Loucy (cell line): Measurements from ENCODE around the gene RSRC1.

Experiments
- H2AFZ ChIP-seq: fragments of 200-600 bp; sonication (generic); 2 replicates; pipeline ENCODE4 v1.6.0; 2016; ENCODE audit warnings: antibody characterized with exemption, mild to moderate bottlenecking, low read length, moderate library complexity
- H3F3A ChIP-seq: fragments of 200-600 bp; 2 replicates; pipeline ENCODE4 v1.6.0; 2016; ENCODE audit warnings: antibody characterized with exemption, low read depth, mild to moderate bottlenecking
- H3K27me3 ChIP-seq: fragments of 200-600 bp; sonication (generic); 2 replicates; pipeline ENCODE4 v1.6.1; 2014; ENCODE audit warnings: low read length, mild to moderate bottlenecking; ENCODE audit not compliant: insufficient read depth, poor library complexity, severe bottlenecking
- H3K36me3 ChIP-seq: fragments of 200-600 bp; sonication (generic); 2 replicates; pipeline ENCODE4 v1.6.1; 2016; ENCODE audit warnings: low read length; ENCODE audit not compliant: insufficient read depth
- H3K4me1 ChIP-seq: fragments of 200-600 bp; sonication (generic); 2 replicates; pipeline ENCODE4 v1.5.1; 2014; ENCODE audit warnings: low read length, mild to moderate bottlenecking; ENCODE audit not compliant: insufficient read depth, poor library complexity, severe bottlenecking
- H3K4me2 ChIP-seq: fragments of 200-600 bp; sonication (generic); 2 replicates; pipeline ENCODE4 v1.6.0; 2014; ENCODE audit warnings: antibody characterized with exemption, low read length, low read depth, mild to moderate bottlenecking; ENCODE audit not compliant: poor library complexity, severe bottlenecking
- H3K4me3 ChIP-seq: fragments of 200-600 bp; sonication (generic); 2 replicates; pipeline ENCODE4 v1.5.1; 2014; ENCODE audit warnings: low read length, mild to moderate bottlenecking, mixed read lengths; ENCODE audit not compliant: poor library complexity, severe bottlenecking
- H3K79me2 ChIP-seq: fragments of 200-600 bp; sonication (generic); 2 replicates; pipeline ENCODE4 v1.6.1; 2014; ENCODE audit warnings: low read length; ENCODE audit not compliant: insufficient read depth
- H3K9ac ChIP-seq: fragments of 200-600 bp; sonication (generic); 2 replicates; pipeline ENCODE4 v1.6.0; 2014; ENCODE audit warnings: mild to moderate bottlenecking, low read depth, low read length, moderate library complexity; ENCODE audit not compliant: poor library complexity, severe bottlenecking
- H3K9me2 ChIP-seq: fragments of 200-600 bp; sonication (generic); replicated peaks from 2 replicates; pipeline ENCODE4 v1.6.1; 2016; ENCODE audit warnings: low read depth, low read length, mixed read lengths
- H3K9me3 ChIP-seq: fragments of 200-600 bp; sonication (generic); 2 replicates; pipeline ENCODE4 v1.6.1; 2014; ENCODE audit warnings: mild to moderate bottlenecking, antibody characterized with exemption, low read length, low read depth; ENCODE audit not compliant: insufficient read depth
- H4K20me1 ChIP-seq: fragments of 200-600 bp; sonication (generic); 2 replicates; pipeline ENCODE4 v1.6.0; 2014; ENCODE audit warnings: antibody characterized with exemption, low read length, mild to moderate bottlenecking; ENCODE audit not compliant: insufficient read depth, poor library complexity, severe bottlenecking
- CTCF ChIP-seq: fragments of 200-600 bp; sonication (generic); conservative IDR thresholded peaks from 2 replicates; pipeline ENCODE4 v1.5.1; 2014; ENCODE audit warnings: mild to moderate bottlenecking, antibody characterized with exemption, low read length
- EZH2phosphoT487 ChIP-seq: fragments of 200-600 bp; IDR thresholded peaks from 2 replicates; pipeline ENCODE4 v1.6.1; 2018; ENCODE audit warnings: antibody characterized with exemption, mild to moderate bottlenecking, moderate library complexity, borderline replicate concordance

The RSRC1 gene

DNA sequence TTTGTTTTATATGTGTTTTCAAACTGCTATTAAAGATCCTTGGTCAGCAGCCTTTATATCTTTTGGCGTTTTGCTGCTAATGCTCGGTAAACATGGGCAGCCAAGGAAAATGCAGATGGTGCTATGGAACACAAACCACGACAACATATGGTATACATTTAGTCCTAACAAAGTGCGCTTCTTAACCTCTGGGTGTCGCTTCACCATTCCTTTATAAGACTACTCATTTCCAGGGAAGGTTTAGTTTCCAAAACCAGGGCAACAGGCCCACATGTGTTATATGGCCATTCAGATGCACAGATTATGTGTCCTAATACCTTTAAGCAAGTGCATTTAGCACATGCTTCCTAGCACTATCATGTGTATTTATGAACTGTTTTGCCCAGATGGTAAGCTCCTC is 18.4 kb upstream of the RSRC1 start:
- Histone ChIP-seq H3K4me3 (no peak overlapping the region), H4K20me1 (no peaks in the 10 kb centered on the region), H3K9me3 (no peaks in the 10 kb centered on the region), H3F3A (no peaks in the 10 kb centered on the region), H3K4me1 (no peaks in the 10 kb centered on the region), H3K79me2 (no peaks in the 10 kb centered on the region), H3K4me2 (no peak overlapping the region), H3K36me3 (no peaks in the 10 kb centered on the region), H3K9ac (no peak overlapping the region), H2AFZ (no peak overlapping the region), H3K9me2 (no peaks in the 10 kb centered on the region), H3K27me3 (no peaks in the 10 kb centered on the region)
- TF ChIP-seq EZH2phosphoT487 (no peak), CTCF (no peak)

DNA sequence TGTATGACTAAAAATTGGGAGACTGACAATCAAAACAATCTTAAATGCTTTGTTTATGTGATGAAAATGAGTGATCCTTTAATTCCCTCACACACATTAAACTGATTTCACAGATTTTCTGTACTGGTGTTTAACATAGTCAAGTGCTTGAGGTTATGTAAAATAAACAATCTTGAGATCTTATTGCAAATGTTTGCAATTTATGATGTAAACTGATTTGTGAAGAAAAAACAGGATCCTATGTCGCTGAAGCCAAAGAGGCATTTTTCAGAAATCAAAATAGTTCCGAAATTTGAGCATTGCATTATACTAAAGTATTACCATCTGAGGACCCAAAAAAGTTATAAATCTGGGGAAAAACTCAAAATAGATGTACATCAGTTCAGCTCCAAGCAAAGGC is 16.4 kb upstream of the RSRC1 start:
- no peaks in the 10 kb centered on the region for H3K27me3 ChIP-seq
- H3K4me1 ChIP-seq: no peaks in the 10 kb centered on the region
- H3K9ac ChIP-seq: no peak overlapping the region
- H3K4me3 ChIP-seq: no peak overlapping the region
- TF ChIP-seq CTCF: no peak
- H3K9me2 ChIP-seq: no peaks in the 10 kb centered on the region
- no peaks in the 10 kb centered on the region for H3K36me3 ChIP-seq
- H4K20me1 ChIP-seq: no peaks in the 10 kb centered on the region
- no peaks in the 10 kb centered on the region for H3K79me2 ChIP-seq
- no peak overlapping the region for H3K4me2 ChIP-seq
- no peaks in the 10 kb centered on the region for H3F3A ChIP-seq
- no peaks in the 10 kb centered on the region for H3K9me3 ChIP-seq
- no peak overlapping the region for H2AFZ ChIP-seq

DNA sequence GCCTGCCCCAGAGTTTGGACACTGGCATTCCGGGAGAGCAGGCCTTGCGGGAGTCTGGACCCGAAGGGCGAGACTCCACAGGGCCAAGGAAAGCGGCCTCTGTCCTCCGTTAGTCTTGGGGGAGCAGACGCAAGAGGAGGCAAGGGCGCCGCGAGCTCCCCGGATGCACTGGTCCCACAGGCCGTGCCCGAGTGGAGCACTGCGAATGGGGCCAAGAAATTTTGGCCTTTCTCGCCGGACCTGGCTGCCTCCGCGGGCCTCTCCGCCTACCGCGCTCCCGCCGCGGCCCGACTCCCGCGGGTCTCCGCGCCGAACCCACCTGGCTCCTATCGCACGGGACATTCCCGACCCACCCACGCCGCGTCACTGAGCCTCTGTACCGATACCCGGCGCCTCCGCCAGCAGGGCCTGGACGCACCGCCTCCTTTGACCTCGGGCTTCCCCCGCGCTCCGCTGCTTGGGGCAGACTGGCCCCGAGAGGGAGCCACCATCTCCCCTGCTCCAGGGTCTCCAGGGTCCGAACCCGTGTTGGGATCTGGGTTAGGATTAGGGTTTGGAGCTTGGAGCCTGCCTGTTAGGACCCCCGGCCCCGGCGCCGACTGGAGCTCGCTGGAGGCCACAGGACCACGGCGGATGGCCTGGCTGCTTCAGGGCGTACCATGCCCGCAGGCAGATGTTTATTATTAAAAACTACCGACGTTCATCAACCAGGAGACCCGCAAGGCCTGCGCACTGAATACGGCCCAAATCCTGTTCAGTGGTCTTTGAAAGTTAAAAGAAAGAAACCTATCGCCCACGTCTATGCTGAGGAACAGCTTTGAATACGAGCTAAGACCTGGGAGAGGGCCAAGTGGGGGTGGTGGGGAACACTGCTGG is 15.4 kb upstream of the RSRC1 start:
- no peaks in the 10 kb centered on the region for H3K27me3 ChIP-seq
- no peaks in the 10 kb centered on the region for H3K36me3 ChIP-seq
- H3K9ac ChIP-seq: no peak overlapping the region

More for the DNA sequence above, 15.4 kb upstream of the RSRC1 start:
- TF ChIP-seq EZH2phosphoT487 (no peak), CTCF (no peak)
- Histone ChIP-seq H3F3A (no peaks in the 10 kb centered on the region), H2AFZ (no peak overlapping the region), H3K9me3 (no peaks in the 10 kb centered on the region), H3K4me3 (no peak overlapping the region), H3K4me2 (no peak overlapping the region), H3K4me1 (no peaks in the 10 kb centered on the region), H4K20me1 (no peaks in the 10 kb centered on the region), H3K79me2 (no peaks in the 10 kb centered on the region), H3K9me2 (no peaks in the 10 kb centered on the region)
